ENCODE measurements around the gene RNF121.

RNF121 gene

DNA sequence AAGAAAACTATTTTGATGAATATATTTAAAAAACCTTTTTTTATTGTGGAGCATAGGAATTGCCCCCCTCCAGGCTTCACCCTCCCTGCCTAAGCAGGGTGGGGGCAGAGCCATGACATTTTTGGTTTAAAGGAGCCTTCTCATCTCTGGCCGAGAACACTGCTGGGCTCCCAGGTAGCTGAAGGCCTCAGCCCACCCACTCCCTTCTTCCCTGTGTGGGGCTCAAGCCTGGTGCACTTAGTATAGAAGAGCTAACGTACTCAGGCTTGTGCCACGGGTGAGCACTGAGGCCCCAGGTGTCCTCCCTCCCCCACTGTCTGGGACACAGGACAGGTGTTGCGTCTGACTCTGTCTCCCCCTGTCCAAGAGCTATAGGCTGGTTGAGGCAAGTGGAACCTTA, 67.7 kb downstream of the RNF121 start:
- TF ChIP-seq CTCF (conservative IDR thresholded peaks at IDR 0.05; ENCODE audit: low read length): no peak
- TF ChIP-seq EZH2phosphoT487 (IDR thresholded peaks at IDR 0.05; ENCODE audit: borderline replicate concordance): no peak
- peaks cover 7% of the 10 kb centered on the region for H3K4me1 ChIP-seq (ENCODE audit: insufficient read depth, low read length, poor library complexity, severe bottlenecking)
- H3K36me3 ChIP-seq (ENCODE audit: insufficient read depth, low read length): peaks cover 11% of the 10 kb centered on the region; the same call in 1 of the 2 replicates
- H3K27me3 ChIP-seq (ENCODE audit: insufficient read depth, low read length, poor library complexity, severe bottlenecking): no peaks in the 10 kb centered on the region
- no peaks in the 10 kb centered on the region for H3K9me3 ChIP-seq (ENCODE audit: insufficient read depth, low read depth, low read length)
- no peak overlapping the region for H3K9ac ChIP-seq (ENCODE audit: low read depth, low read length, poor library complexity, severe bottlenecking)
- H3K79me2 ChIP-seq (ENCODE audit: insufficient read depth, low read length): no peaks in the 10 kb centered on the region
- no peak overlapping the region for H3K4me2 ChIP-seq (ENCODE audit: low read depth, low read length, poor library complexity, severe bottlenecking)
- no peak overlapping the region for H3K4me3 ChIP-seq (ENCODE audit: low read length, poor library complexity, severe bottlenecking)
- no peaks in the 10 kb centered on the region for H3K9me2 ChIP-seq (replicated peaks; ENCODE audit: low read depth, low read length)
- no peaks in the 10 kb centered on the region for H4K20me1 ChIP-seq (ENCODE audit: insufficient read depth, low read length, poor library complexity, severe bottlenecking)
- H3F3A ChIP-seq (ENCODE audit: low read depth): no peaks in the 10 kb centered on the region
- H2AFZ ChIP-seq (ENCODE audit: low read length): no peak overlapping the region

DNA sequence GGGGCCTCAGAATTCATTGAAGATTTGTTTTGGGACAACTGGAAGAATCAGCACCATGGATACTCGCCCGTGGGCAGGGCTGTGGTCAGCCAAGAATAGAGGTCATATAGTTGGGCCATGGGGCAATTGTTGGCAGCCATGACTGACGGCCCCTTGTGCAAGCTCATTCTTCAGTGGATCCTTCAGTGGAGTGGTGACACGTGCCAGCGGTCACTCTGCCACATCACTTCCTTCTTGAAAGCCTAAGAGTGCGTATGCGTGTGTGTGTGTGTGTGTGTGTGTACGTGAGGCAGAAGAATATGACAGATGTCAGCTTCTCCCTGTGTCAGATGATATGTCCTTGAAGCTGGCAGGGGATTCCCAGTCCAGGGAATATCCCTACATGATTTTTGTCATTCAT, 68.1 kb downstream of the RNF121 start:
- H3K9ac ChIP-seq (ENCODE audit: low read depth, low read length, poor library complexity, severe bottlenecking): no peak overlapping the region
- H3K4me2 ChIP-seq (ENCODE audit: low read depth, low read length, poor library complexity, severe bottlenecking): no peak overlapping the region
- no peak overlapping the region for H3K4me3 ChIP-seq (ENCODE audit: low read length, poor library complexity, severe bottlenecking)
- H3K9me2 ChIP-seq (replicated peaks; ENCODE audit: low read depth, low read length): no peaks in the 10 kb centered on the region
- no peaks in the 10 kb centered on the region for H3K79me2 ChIP-seq (ENCODE audit: insufficient read depth, low read length)
- H3K36me3 ChIP-seq (ENCODE audit: insufficient read depth, low read length): peaks cover 15% of the 10 kb centered on the region; the same call in 1 of the 2 replicates
- H3F3A ChIP-seq (ENCODE audit: low read depth): no peaks in the 10 kb centered on the region
- H3K9me3 ChIP-seq (ENCODE audit: insufficient read depth, low read depth, low read length): no peaks in the 10 kb centered on the region
- H2AFZ ChIP-seq (ENCODE audit: low read length): no peak overlapping the region
- no peak for TF ChIP-seq CTCF (conservative IDR thresholded peaks at IDR 0.05; ENCODE audit: low read length)
- no peak for TF ChIP-seq EZH2phosphoT487 (IDR thresholded peaks at IDR 0.05; ENCODE audit: borderline replicate concordance)
- no peaks in the 10 kb centered on the region for H3K27me3 ChIP-seq (ENCODE audit: insufficient read depth, low read length, poor library complexity, severe bottlenecking)
- H4K20me1 ChIP-seq (ENCODE audit: insufficient read depth, low read length, poor library complexity, severe bottlenecking): no peaks in the 10 kb centered on the region
- H3K4me1 ChIP-seq (ENCODE audit: insufficient read depth, low read length, poor library complexity, severe bottlenecking): peaks cover 7% of the 10 kb centered on the region

- H3K9ac ChIP-seq (ENCODE audit: low read depth, low read length, poor library complexity, severe bottlenecking): no peak overlapping the region
- H3K9me3 ChIP-seq (ENCODE audit: insufficient read depth, low read depth, low read length): no peaks in the 10 kb centered on the region
- H3K4me2 ChIP-seq (ENCODE audit: low read depth, low read length, poor library complexity, severe bottlenecking): no peak overlapping the region
- H3K9me2 ChIP-seq (replicated peaks; ENCODE audit: low read depth, low read length): no peaks in the 10 kb centered on the region
- H3K27me3 ChIP-seq (ENCODE audit: insufficient read depth, low read length, poor library complexity, severe bottlenecking): no peaks in the 10 kb centered on the region
- H2AFZ ChIP-seq (ENCODE audit: low read length): no peak overlapping the region
- H4K20me1 ChIP-seq (ENCODE audit: insufficient read depth, low read length, poor library complexity, severe bottlenecking): no peaks in the 10 kb centered on the region
- TF ChIP-seq EZH2phosphoT487 (IDR thresholded peaks at IDR 0.05; ENCODE audit: borderline replicate concordance): no peak
- no peak for TF ChIP-seq CTCF (conservative IDR thresholded peaks at IDR 0.05; ENCODE audit: low read length)
- no peaks in the 10 kb centered on the region for H3K79me2 ChIP-seq (ENCODE audit: insufficient read depth, low read length)
- H3K36me3 ChIP-seq (ENCODE audit: insufficient read depth, low read length): peaks cover 22% of the 10 kb centered on the region; the same call in 1 of the 2 replicates
- peaks cover 7% of the 10 kb centered on the region for H3K4me1 ChIP-seq (ENCODE audit: insufficient read depth, low read length, poor library complexity, severe bottlenecking)
- H3K4me3 ChIP-seq (ENCODE audit: low read length, poor library complexity, severe bottlenecking): no peak overlapping the region
- H3F3A ChIP-seq (ENCODE audit: low read depth): no peaks in the 10 kb centered on the region
Measured at GRCh38 chr11:71997594-71997993, 68.7 kb downstream of the RNF121 start.
